ENCODE measurements around the gene CDH26. TPM values are rescaled to one million over a fixed set of nuclear protein-coding genes. Genes with fewer than 3 reads are reported as not detected.

The CDH26 gene
- polyA plus RNA-seq, 1 donor (not counting 4 experiments of a cell fraction or from before 2014, with no cell fraction given), result 1.1 TPM

GRCh38 chr20:60052322-60052721 is 94.1 kb downstream of the CDH26 start:
- H2AFZ ChIP-seq (ENCODE audit: control insufficient read depth, low read length), result no peak overlapping the region
- H3K79me2 ChIP-seq (ENCODE audit: control insufficient read depth, insufficient read depth, low read length), result peaks cover 6% of the 10 kb centered on the region
- no peaks in the 10 kb centered on the region for H3K9me1 ChIP-seq (ENCODE audit: control insufficient read depth, extremely low read depth, insufficient read depth, low read length)
- H3K36me3 ChIP-seq (ENCODE audit: control insufficient read depth in 2 of 2, extremely low read depth in 1 of 2, insufficient read depth in 2 of 2, low read length in 2 of 2), result no peaks in the 10 kb centered on the region
- no peaks in the 10 kb centered on the region for H4K20me1 ChIP-seq (ENCODE audit: control insufficient read depth, extremely low read depth, insufficient read depth, low read length)
- no peaks in the 10 kb centered on the region for H3K27me3 ChIP-seq (ENCODE audit: control insufficient read depth, extremely low read depth, insufficient read depth, low read length)
- H3K9ac ChIP-seq (ENCODE audit: control insufficient read depth, extremely low read depth, insufficient read depth, low read length), result no peak overlapping the region
- no peak overlapping the region for H3K27ac ChIP-seq (ENCODE audit: control insufficient read depth, insufficient read depth, low read length)
- TF ChIP-seq EZH2 (IDR thresholded peaks at IDR 0.05; ENCODE audit: low read length) (no peak), CTCF (optimal IDR thresholded peaks at IDR 0.05 in 1 of 3, IDR thresholded peaks at IDR 0.05 in 1 of 3, conservative IDR thresholded peaks at IDR 0.05 in 1 of 3; ENCODE audit: extremely low read depth in 1 of 3, insufficient read depth in 2 of 3, low read length in 3 of 3) (no peak)
- H3K4me2 ChIP-seq (ENCODE audit: control insufficient read depth, extremely low read depth, insufficient read depth, low read depth, low read length), result no peak overlapping the region
- H3K4me3 ChIP-seq (ENCODE audit: control insufficient read depth in 2 of 3, extremely low read depth in 1 of 3, insufficient read depth in 2 of 3, low read depth in 1 of 3, low read length in 3 of 3), result no peak overlapping the region
- dilution Hi-C loops (cut with MboI; ENCODE audit: extremely low pct_ligation_motif_present, low sequenced_read_pairs), result no loop called here
- no peaks in the 10 kb centered on the region for H3K9me3 ChIP-seq (ENCODE audit: control insufficient read depth, low read depth, low read length)
- FAIRE-seq, result no peak
- no peak for DNase-seq (ENCODE audit: low read depth, low spot score)
- H3K4me1 ChIP-seq (ENCODE audit: control insufficient read depth, extremely low read depth, insufficient read depth, low read length), result peaks cover 36% of the 10 kb centered on the region

GRCh38 chr20:60053125-60053817 is 95.0 kb downstream of the CDH26 start:
- H3K9ac ChIP-seq (ENCODE audit: control insufficient read depth, extremely low read depth, insufficient read depth, low read length), result no peak overlapping the region
- no peaks in the 10 kb centered on the region for H3K27me3 ChIP-seq (ENCODE audit: control insufficient read depth, extremely low read depth, insufficient read depth, low read length)
- H3K9me1 ChIP-seq (ENCODE audit: control insufficient read depth, extremely low read depth, insufficient read depth, low read length), result no peaks in the 10 kb centered on the region
- H4K20me1 ChIP-seq (ENCODE audit: control insufficient read depth, extremely low read depth, insufficient read depth, low read length), result no peaks in the 10 kb centered on the region
- no peaks in the 10 kb centered on the region for H3K9me3 ChIP-seq (ENCODE audit: control insufficient read depth, low read depth, low read length)
- no peak overlapping the region for H2AFZ ChIP-seq (ENCODE audit: control insufficient read depth, low read length)
- FAIRE-seq (no peak), DNase-seq (ENCODE audit: low read depth, low spot score) (no peak)
- peaks cover 45% of the 10 kb centered on the region for H3K4me1 ChIP-seq (ENCODE audit: control insufficient read depth, extremely low read depth, insufficient read depth, low read length)
- H3K27ac ChIP-seq (ENCODE audit: control insufficient read depth, insufficient read depth, low read length), result no peak overlapping the region
- peaks cover 14% of the 10 kb centered on the region for H3K79me2 ChIP-seq (ENCODE audit: control insufficient read depth, insufficient read depth, low read length)
- no peak overlapping the region for H3K4me2 ChIP-seq (ENCODE audit: control insufficient read depth, extremely low read depth, insufficient read depth, low read depth, low read length)
- H3K4me3 ChIP-seq (ENCODE audit: control insufficient read depth in 2 of 3, extremely low read depth in 1 of 3, insufficient read depth in 2 of 3, low read depth in 1 of 3, low read length in 3 of 3), result no peak overlapping the region
- no peak for TF ChIP-seq EZH2 (IDR thresholded peaks at IDR 0.05; ENCODE audit: low read length)
- no peak for TF ChIP-seq CTCF (optimal IDR thresholded peaks at IDR 0.05 in 1 of 3, IDR thresholded peaks at IDR 0.05 in 1 of 3, conservative IDR thresholded peaks at IDR 0.05 in 1 of 3; ENCODE audit: extremely low read depth in 1 of 3, insufficient read depth in 2 of 3, low read length in 3 of 3)
- no peaks in the 10 kb centered on the region for H3K36me3 ChIP-seq (ENCODE audit: control insufficient read depth in 2 of 2, extremely low read depth in 1 of 2, insufficient read depth in 2 of 2, low read length in 2 of 2)
- dilution Hi-C loops (cut with MboI; ENCODE audit: extremely low pct_ligation_motif_present, low sequenced_read_pairs), result no loop called here

Measured in keratinocyte (primary cell).